Activated naive CD4-positive, alpha-beta T cell treated with anti-CD3 and anti-CD28 coated beads, Interleukin-2, amount 10 ng/mL, durations not matched to agents 7 days and 5 days (primary cell): ENCODE results near the gene C2orf15.
"Not testable (repeated sequence)": the region's sequence is repeated elsewhere in the genome, so short reads cannot be mapped to it uniquely, and the experiment has no call there.

Experiments used
- CTCF ChIA-PET: fragments of 350-600 bp; sonication (Branson Sonifier 250); formaldehyde crosslinking; loops from one replicate; lab custom pipeline; 2021; ENCODE audit warnings: antibody characterized with exemption; lab: Charles Lee
- DNase-seq: peaks from one replicate; pipeline ENCODE4 v3.0.0-alpha.2; 2020
- H3K27ac Mint-ChIP-seq: one replicate; pipeline ENCODE4 v1.8.0; 2021; ENCODE audit warnings: mild to moderate bottlenecking, moderate library complexity, mixed read lengths
- H3K27me3 Mint-ChIP-seq: one replicate; pipeline ENCODE4 v1.8.0; 2021; ENCODE audit warnings: mild to moderate bottlenecking, mixed read lengths
- H3K36me3 Mint-ChIP-seq: one replicate; pipeline ENCODE4 v1.8.0; 2021; ENCODE audit warnings: mixed read lengths
- H3K4me1 Mint-ChIP-seq: one replicate; pipeline ENCODE4 v1.8.0; 2021; ENCODE audit warnings: mixed read lengths
- H3K4me3 Mint-ChIP-seq: one replicate; pipeline ENCODE4 v1.8.0; 2021; ENCODE audit warnings: mild to moderate bottlenecking, moderate library complexity, mixed read lengths
- H3K9me3 Mint-ChIP-seq: one replicate; pipeline ENCODE4 v1.8.0; 2021; ENCODE audit warnings: mixed read lengths

Gene C2orf15

DNA sequence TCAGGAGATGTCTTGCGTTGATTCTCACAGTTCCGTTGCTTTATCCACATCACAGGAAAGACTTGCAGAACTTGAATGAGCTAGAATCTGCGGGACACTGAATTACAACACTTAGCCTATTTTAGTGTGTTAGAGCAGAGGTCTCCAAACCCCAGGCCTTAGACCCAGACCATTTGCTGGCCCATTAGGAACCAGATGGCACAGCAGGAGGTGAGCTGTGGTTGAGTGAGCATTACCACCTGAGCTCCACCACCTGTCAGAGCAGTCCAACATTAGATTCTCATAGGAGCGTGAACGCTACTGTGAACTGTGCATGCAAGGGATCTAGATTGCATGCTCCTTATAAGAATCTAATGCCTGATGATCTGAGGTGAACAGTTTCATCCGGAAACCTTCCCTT lies 43.3 kb downstream of the C2orf15 start:
- Mint-ChIP-seq H3K9me3 (no peaks in the 10 kb centered on the region), H3K27ac (no peak overlapping the region), H3K27me3 (no peaks in the 10 kb centered on the region), H3K36me3 (peaks cover 7% of the 10 kb centered on the region), H3K4me1 (peaks cover 25% of the 10 kb centered on the region), H3K4me3 (no peak overlapping the region)
- CTCF ChIA-PET, result no interaction called here
- no peak for DNase-seq

DNA sequence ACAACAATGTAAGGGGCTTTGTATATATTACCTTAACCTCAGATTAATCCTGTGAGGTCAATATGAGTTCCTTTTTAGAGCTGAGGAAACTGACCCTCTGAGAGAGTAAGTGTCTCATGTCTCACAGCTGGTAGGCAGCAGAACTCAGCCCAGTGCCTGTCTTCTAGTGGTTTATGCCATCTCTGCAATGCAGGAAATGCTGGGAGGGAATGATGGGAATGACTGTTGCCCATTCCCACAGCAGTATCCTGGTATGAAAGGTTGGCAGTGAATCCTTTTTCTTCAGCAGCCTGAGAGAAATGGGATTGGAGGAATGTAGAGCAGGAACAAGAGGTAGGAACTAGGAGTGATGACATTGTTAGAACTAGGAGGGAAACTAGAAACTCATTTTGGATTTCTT lies 45.5 kb downstream of the C2orf15 start:
- no peak overlapping the region for H3K27ac Mint-ChIP-seq
- DNase-seq, result no peak
- peaks cover 17% of the 10 kb centered on the region for H3K36me3 Mint-ChIP-seq
- H3K27me3 Mint-ChIP-seq, result no peaks in the 10 kb centered on the region
- H3K4me3 Mint-ChIP-seq, result no peak overlapping the region
- CTCF ChIA-PET, result no interaction called here
- H3K4me1 Mint-ChIP-seq, result peaks cover 12% of the 10 kb centered on the region
- no peaks in the 10 kb centered on the region for H3K9me3 Mint-ChIP-seq

DNA sequence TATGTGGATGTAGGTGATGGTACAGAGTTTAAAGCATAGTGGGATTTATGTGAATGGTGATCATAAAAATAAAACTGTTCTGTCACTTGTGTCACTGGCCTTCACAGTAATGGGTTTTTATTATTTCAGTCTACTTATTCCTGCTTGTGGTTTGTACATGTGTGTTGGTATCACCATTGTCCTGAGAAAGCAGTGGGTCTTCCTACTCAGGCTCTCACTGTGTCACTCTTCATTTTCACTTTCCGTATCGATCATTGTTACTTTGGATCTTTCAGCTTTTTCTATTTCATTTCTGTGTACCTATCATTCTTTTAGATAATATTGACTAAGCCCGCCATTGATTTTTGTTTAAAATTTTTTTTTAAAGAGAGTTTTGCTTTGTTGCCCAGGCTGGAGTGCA lies 46.9 kb downstream of the C2orf15 start:
- H3K27ac Mint-ChIP-seq, result no peak overlapping the region
- H3K9me3 Mint-ChIP-seq, result peaks cover 2% of the 10 kb centered on the region
- peaks cover 7% of the 10 kb centered on the region for H3K4me1 Mint-ChIP-seq
- CTCF ChIA-PET, result no interaction called here
- H3K27me3 Mint-ChIP-seq, result no peaks in the 10 kb centered on the region
- no peak for DNase-seq
- peaks cover 28% of the 10 kb centered on the region for H3K36me3 Mint-ChIP-seq
- no peak overlapping the region for H3K4me3 Mint-ChIP-seq

DNA sequence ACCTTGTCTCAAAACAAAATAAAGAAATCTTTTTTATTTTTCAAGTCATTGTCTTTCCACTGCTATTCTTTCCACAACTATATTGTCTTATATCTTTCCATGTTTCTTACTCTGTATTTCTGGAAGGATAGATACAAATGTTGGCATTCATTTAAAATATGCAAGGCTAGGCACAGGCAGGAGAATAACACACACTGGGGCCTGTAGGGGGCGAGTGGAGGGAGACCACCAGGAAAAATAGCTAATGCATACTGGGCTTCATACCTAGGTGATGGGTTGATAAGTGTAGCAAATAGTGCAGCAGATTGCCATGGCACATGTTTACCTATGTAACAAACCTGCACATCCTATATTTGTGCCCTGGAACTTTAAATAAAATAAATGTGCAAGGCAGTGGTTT lies 49.0 kb downstream of the C2orf15 start:
- H3K4me3 Mint-ChIP-seq, result no peak overlapping the region
- no peaks in the 10 kb centered on the region for H3K27me3 Mint-ChIP-seq
- peaks cover 2% of the 10 kb centered on the region for H3K9me3 Mint-ChIP-seq
- CTCF ChIA-PET, result interaction anchor here (0.7 to 1.6 kb wide), 2 partner anchors 10 to 142 kb away, joined by 3 to 6 read pairs; no protein-coding TSS in a partner anchor
- DNase-seq, result no peak
- no peak overlapping the region for H3K27ac Mint-ChIP-seq
- peaks cover 35% of the 10 kb centered on the region for H3K36me3 Mint-ChIP-seq
- H3K4me1 Mint-ChIP-seq, result no peaks in the 10 kb centered on the region

DNA sequence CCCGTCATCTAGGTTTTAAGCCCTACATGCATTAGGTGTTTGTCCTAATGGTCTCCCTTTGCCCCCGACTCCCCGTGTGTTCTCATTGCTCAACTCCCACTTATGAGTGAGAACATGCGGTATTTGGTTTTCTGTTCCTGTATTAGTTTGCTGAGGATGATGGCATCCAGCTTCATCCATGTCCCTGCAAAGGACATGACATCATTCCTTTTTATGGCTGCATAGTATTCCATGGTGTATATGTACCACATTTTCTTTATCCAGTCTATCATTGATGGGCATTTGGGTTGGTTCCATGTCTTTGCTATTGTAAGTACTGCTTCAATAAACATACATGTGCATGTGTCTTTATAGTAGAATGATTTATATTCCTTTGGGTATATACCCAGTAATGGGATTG lies 50.9 kb downstream of the C2orf15 start:
- H3K4me1 Mint-ChIP-seq, H3K27ac Mint-ChIP-seq, DNase-seq, H3K9me3 Mint-ChIP-seq, H3K4me3 Mint-ChIP-seq, H3K27me3 Mint-ChIP-seq, CTCF ChIA-PET: not testable (repeated sequence)
- peaks cover 43% of the 10 kb centered on the region for H3K36me3 Mint-ChIP-seq

DNA sequence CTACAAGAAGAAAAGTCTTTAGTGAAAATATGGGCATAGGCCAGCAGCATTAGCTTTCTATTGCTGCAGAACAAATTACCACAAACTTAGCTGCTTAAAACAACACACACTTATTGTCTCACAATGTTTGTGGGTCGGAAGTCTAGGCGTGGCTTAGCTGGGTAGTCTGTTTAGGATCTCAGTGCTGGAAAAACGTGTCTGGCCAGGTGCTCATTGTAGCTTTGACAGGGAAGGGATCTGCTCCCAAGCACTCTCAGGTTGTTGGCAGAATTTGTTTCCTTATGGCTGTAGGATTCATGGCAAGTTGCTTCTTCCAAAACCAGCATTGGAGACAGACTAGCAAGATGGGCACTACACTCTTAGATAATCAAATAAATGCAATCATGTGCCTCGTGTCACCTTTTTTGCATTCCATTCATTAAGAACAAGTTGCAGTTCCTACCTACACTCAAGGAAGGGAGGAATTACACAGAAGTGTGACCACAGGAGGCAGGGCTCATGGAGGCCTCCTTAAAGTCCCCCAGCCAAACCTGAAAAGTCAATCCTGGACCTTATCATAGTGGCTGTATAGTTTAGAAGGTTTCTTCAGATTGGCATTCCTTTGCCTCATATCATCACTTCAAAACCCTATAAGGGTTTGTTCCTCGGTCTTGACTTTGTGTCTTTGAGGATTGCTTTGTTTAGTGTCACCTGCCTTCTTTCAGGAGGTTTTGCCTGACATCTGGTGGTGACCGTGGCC lies 56.8 kb downstream of the C2orf15 start:
- Mint-ChIP-seq H3K27ac (no peak overlapping the region), H3K9me3 (no peaks in the 10 kb centered on the region), H3K27me3 (no peaks in the 10 kb centered on the region), H3K4me3 (no peak overlapping the region), H3K4me1 (no peaks in the 10 kb centered on the region), H3K36me3 (peaks cover 23% of the 10 kb centered on the region)
- DNase-seq, result no peak
- CTCF ChIA-PET, result no interaction called here

DNA sequence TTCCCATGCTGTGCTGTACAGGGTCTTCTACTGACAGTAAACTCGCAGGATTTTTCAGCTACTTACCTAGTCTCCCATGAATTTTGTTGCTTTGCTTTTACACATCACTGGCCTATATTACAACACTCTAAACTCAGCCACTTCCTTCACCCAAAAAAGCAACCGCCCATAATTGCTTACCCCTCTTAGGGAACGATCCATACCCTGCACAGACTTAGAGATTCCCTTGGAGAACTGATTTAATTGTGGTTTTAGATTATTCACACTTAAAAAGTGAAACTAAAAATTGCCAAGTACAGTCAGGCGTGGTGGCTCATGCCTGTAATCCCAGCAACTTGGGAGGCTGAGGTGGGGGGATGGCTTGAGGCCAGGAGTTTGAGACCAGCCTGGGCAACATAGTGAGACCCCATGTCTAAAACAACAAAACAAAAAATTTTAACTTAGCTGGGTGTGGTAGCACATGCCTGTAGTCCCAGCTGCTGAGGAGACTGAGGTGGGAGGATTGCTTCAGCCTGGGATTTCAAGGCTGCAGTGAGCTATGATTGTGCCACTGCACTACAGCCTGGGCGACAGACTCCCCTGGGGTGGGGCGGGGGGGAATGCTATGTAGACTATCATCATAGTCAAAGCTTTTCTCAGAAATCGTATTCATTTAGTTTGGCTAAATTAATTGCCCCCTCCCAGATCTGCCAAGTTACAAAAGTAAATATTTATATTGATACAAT lies 58.7 kb downstream of the C2orf15 start:
- H3K36me3 Mint-ChIP-seq, result peaks cover 19% of the 10 kb centered on the region
- CTCF ChIA-PET, result interaction anchor here (1.8 kb wide), 1 partner anchor 10 kb away, joined by 6 read pairs; no protein-coding TSS in a partner anchor
- H3K4me3 Mint-ChIP-seq, result no peak overlapping the region
- no peak for DNase-seq
- H3K27me3 Mint-ChIP-seq, result no peaks in the 10 kb centered on the region
- H3K27ac Mint-ChIP-seq, result no peak overlapping the region
- no peaks in the 10 kb centered on the region for H3K4me1 Mint-ChIP-seq
- H3K9me3 Mint-ChIP-seq, result no peaks in the 10 kb centered on the region
